Omental fat pad (tissue), 4 donors: Measurements from ENCODE around the gene LRP5. TPM values are rescaled to one million over a fixed set of nuclear protein-coding genes. Genes with fewer than 3 reads are reported as not detected.

Experiments
- ATAC-seq: fragments of 150-250 bp; one replicate; pipeline ENCODE4 v1.9.1; 2016; ENCODE audit warnings: mild to moderate bottlenecking, moderate library complexity; ENCODE audit not compliant: low FRiP score
- DNase-seq: peaks from one replicate; pipeline ENCODE4 v3.0.0-alpha.2; 2019; ENCODE audit warnings: low spot score
- total RNA-seq, 4 donors: library from RNA; depleted of rRNA; stranded (reverse); fragments of >200 nt; gene quantifications; one replicate each; pipeline ENCODE4 v1.1.0, GENCODE V29; 2016
- TF ChIP-seq, protein P1 (sequence below), 3 donors: fragments of 450-650 bp; IDR thresholded peaks; one replicate each; pipeline ENCODE4 v1.5.1; 2016 to 2017; ENCODE audit warnings: antibody characterized with exemption in 3 of 3, mild to moderate bottlenecking in 3 of 3, moderate library complexity in 2 of 3

Gene LRP5
- total RNA-seq, 4 donors from 2014 or later: 18.0 to 44.5 (median 34.6) TPM

GRCh38 chr11:68326334-68327215 is 14.2 kb downstream of the LRP5 start:
- TF ChIP-seq, protein P1, sequence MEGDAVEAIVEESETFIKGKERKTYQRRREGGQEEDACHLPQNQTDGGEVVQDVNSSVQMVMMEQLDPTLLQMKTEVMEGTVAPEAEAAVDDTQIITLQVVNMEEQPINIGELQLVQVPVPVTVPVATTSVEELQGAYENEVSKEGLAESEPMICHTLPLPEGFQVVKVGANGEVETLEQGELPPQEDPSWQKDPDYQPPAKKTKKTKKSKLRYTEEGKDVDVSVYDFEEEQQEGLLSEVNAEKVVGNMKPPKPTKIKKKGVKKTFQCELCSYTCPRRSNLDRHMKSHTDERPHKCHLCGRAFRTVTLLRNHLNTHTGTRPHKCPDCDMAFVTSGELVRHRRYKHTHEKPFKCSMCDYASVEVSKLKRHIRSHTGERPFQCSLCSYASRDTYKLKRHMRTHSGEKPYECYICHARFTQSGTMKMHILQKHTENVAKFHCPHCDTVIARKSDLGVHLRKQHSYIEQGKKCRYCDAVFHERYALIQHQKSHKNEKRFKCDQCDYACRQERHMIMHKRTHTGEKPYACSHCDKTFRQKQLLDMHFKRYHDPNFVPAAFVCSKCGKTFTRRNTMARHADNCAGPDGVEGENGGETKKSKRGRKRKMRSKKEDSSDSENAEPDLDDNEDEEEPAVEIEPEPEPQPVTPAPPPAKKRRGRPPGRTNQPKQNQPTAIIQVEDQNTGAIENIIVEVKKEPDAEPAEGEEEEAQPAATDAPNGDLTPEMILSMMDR (IDR thresholded peaks at IDR 0.05): no peak
- no peak for DNase-seq
- ATAC-seq: no peak

- ATAC-seq: no peak
- TF ChIP-seq, protein P1 (IDR thresholded peaks at IDR 0.05): no peak
- no peak for DNase-seq
Observed at GRCh38 chr11:68327586-68328370, 15.4 kb downstream of the LRP5 start.

- no peak for ATAC-seq
- no peak for DNase-seq
- TF ChIP-seq, protein P1 (IDR thresholded peaks at IDR 0.05): no peak
Observed at GRCh38 chr11:68328374-68329091, 16.1 kb downstream of the LRP5 start.

GRCh38 chr11:68329536-68329935 is 17.1 kb downstream of the LRP5 start:
- ATAC-seq: no peak
- DNase-seq: no peak
- TF ChIP-seq, protein P1 (IDR thresholded peaks at IDR 0.05): no peak

DNA sequence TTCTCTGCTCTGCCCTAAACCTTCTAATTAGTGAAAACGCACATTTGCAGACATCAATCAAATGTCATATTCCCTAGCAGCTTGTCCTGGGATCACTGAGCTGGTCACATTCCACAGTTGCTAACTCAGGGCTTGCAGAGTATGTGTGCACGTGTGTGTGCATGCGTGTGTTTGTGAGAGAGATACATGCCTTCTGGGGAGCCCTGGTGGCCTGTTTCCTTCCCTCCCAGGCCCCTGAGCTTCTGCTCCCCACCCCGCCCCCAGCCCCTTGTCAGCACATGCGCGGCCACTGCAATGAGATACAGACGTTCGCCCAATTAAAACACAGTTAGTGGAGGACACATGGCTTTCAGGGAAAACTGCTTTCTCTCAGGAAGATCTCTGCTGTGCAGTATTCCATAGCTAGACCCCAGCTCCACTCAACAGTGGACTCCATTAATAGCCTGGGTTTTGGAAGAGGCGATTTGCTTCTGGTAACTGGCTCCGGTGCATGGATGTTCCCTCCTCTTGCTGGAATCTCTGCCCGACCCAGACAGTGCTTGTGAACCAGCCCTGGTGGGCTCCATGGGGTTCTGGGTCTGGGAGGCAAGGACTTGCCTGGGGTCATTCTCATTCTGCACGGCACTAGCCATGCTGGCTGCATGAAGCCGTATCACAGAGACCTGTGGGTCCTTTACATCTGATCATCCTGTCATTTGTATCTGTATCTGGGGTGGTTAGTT is 17.7 kb downstream of the LRP5 start:
- no peak for ATAC-seq
- TF ChIP-seq, protein P1 (IDR thresholded peaks at IDR 0.05): no peak

DNA sequence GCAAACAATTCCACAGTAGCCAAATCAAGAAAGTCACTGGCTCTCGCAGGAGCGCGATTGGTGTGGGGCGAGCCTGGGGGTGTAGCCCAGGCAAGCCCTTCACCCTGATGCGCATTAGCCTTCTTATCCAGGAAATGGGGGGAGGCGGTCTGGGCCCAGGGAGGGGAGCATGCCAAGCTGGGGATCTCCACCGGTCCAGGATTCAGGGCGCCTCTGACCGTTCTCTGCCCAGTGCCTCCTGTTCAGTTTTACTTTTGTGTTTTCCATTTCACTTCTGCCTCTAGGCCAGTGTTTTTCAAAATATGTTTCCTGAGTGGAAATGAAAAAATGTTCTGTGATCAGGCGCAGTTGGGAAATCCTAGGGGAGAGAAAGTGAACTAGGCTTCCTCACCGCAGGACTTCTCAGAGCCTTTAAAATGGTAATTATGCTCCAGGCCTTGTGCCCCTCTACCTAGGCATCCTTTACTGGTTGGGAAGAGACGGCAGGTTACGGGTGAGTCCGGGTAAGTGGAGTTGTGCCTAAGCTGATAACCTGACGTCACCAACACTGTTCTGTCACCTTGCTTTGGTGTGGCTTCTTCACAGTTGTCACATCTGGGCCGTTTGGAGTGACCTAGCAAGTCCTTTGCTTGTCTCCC is 18.4 kb downstream of the LRP5 start:
- ATAC-seq (no peak), DNase-seq (no peak)
- TF ChIP-seq, protein P1 (IDR thresholded peaks at IDR 0.05): no peak

More for the DNA sequence above, 17.7 kb downstream of the LRP5 start:
- no peak for DNase-seq
